Hepatocyte (in vitro differentiated cells): ENCODE results near the gene EPN1.

ENCODE experiments used
- CTCF ChIP-seq: fragments of 200-600 bp; sonication (generic); IDR thresholded peaks from 2 replicates; pipeline ENCODE4 v1.5.1; 2016; ENCODE audit warnings: antibody characterized with exemption, mild to moderate bottlenecking; ENCODE audit not compliant: poor library complexity
- EZH2 ChIP-seq: fragments of 200-600 bp; sonication (generic); IDR thresholded peaks from 2 replicates; pipeline ENCODE4 v1.6.1; 2016; ENCODE audit warnings: antibody characterized with exemption, mild to moderate bottlenecking, borderline replicate concordance
- EZH2phosphoT487 ChIP-seq: fragments of 200-600 bp; sonication (generic); IDR thresholded peaks from one replicate; pipeline ENCODE4 v1.6.1; 2018; ENCODE audit warnings: antibody characterized with exemption, mild to moderate bottlenecking, low read depth, moderate library complexity; ENCODE audit not compliant: unreplicated experiment, severe bottlenecking

- TF ChIP-seq EZH2phosphoT487 (no peak), CTCF (no peak), EZH2 (no peak)
Observed at GRCh38 chr19:55670280-55671053, 4.6 kb upstream of the EPN1 start.
